HepG2 (cell line): ENCODE data around the gene SAMM50. TPM values are rescaled to one million over a fixed set of nuclear protein-coding genes. Genes with fewer than 3 reads are reported as not detected.

Source experiments
- ATAC-seq: fragments of 200-7000 bp; cut with Tn5 transposase; 3 replicates; pipeline ENCODE4 v1.9.1; 2020; ENCODE audit warnings: mild to moderate bottlenecking, moderate library complexity
- BruUV-seq: library from RNA; stranded (reverse); fragments of 400-500 nt; replicated peaks from 2 replicates; lab custom pipeline; 2021; lab: Mats Ljungman, UMichigan
- CTCF ChIA-PET: fragments of 300-600 bp; formaldehyde crosslinking; extraction: SDS; loops from one replicate; lab custom pipeline; 2021; ENCODE audit warnings: low total read pairs, inconsistent platforms, low intra/inter-chr PET ratio; lab: Yijun Ruan, JAX
- POLR2A ChIA-PET: fragments of 350-600 bp; sonication (Branson Sonifier 250); formaldehyde crosslinking; loops from one replicate; lab custom pipeline; 2020; ENCODE audit warnings: antibody characterized with exemption, inconsistent platforms; lab: Yijun Ruan, JAX
- DNase-seq: peaks from one replicate; pipeline ENCODE4 v3.0.0-alpha.2; 2015; ENCODE audit warnings: low spot score
- FAIRE-seq: peaks from 3 replicates; lab custom pipeline; 2011; peaks lifted over from hg19 to GRCh38; lab: Jason Lieb, UNC
- H2AFZ ChIP-seq: one replicate; pipeline ENCODE4 v1.6.1; 2011; ENCODE audit warnings: low read length, inconsistent platforms
- H3K27ac ChIP-seq: fragments of 300-600 bp; 3 replicates; pipeline ENCODE4 v1.8.0; 2011; ENCODE audit warnings: mixed run types, mild to moderate bottlenecking, mixed read lengths, low read length, inconsistent platforms; ENCODE audit not compliant: insufficient read depth; ENCODE audit errors: extremely low read length
- H3K27me3 ChIP-seq, 2 experiments: fragments of 200-600 bp in 1 of 2; 2 replicates in 1 of 2; 3 replicates in 1 of 2; pipeline versions ENCODE4 v1.6.0 to v1.8.0; 2011; ENCODE audit warnings: low read length in 2 of 2, mild to moderate bottlenecking in 2 of 2, moderate library complexity in 2 of 2, inconsistent platforms in 1 of 2; ENCODE audit not compliant: insufficient read depth in 2 of 2, control insufficient read depth in 1 of 2
- H3K36me3 ChIP-seq, 2 experiments: fragments of 200-600 bp in 1 of 2; replicated peaks in 1 of 2; 2 replicates in 1 of 2; 3 replicates in 1 of 2; pipeline versions ENCODE4 v1.5.1 to v1.8.0; 2011; ENCODE audit warnings: low read length in 2 of 2, inconsistent platforms in 1 of 2; ENCODE audit not compliant: insufficient read depth in 2 of 2, control insufficient read depth in 1 of 2
- H3K4me1 ChIP-seq: 2 replicates; pipeline ENCODE4 v1.5.1; 2012; ENCODE audit warnings: low read length, inconsistent platforms; ENCODE audit not compliant: insufficient read depth
- H3K4me2 ChIP-seq: 2 replicates; pipeline ENCODE4 v1.6.0; 2011; ENCODE audit warnings: low read depth, low read length, inconsistent platforms
- H3K4me3 ChIP-seq, 3 experiments: fragments of 200-600 bp in 1 of 3; sonication (generic), shearing (Covaris generic) in 1 of 3; replicated peaks in 1 of 3; 2 replicates each; pipeline ENCODE4 v1.5.1; 2011 to 2016; ENCODE audit warnings: low read length in 3 of 3, inconsistent platforms in 2 of 3, low read depth in 2 of 3, mild to moderate bottlenecking in 2 of 3, control low read depth in 1 of 3, mixed read lengths in 1 of 3; ENCODE audit not compliant: insufficient read depth in 1 of 3
- H3K79me2 ChIP-seq: one replicate; pipeline ENCODE4 v1.6.1; 2011; ENCODE audit warnings: low read length, inconsistent platforms; ENCODE audit not compliant: insufficient read depth
- H3K9ac ChIP-seq: 2 replicates; pipeline ENCODE4 v1.6.0; 2011; ENCODE audit warnings: mild to moderate bottlenecking, low read depth, low read length, inconsistent platforms; ENCODE audit not compliant: insufficient read depth
- H3K9me3 ChIP-seq: 2 replicates; pipeline ENCODE4 v1.5.1; 2012; ENCODE audit warnings: mild to moderate bottlenecking, low read length
- H4K20me1 ChIP-seq: 2 replicates; pipeline ENCODE4 v1.6.0; 2011; ENCODE audit warnings: inconsistent platforms, mild to moderate bottlenecking, low read length, moderate library complexity; ENCODE audit not compliant: insufficient read depth
- CAMTA2 ChIP-seq: sonication (generic); formaldehyde crosslinking; IDR thresholded peaks from 2 replicates; pipeline ENCODE4 v1.4.0; 2020; ENCODE audit warnings: mild to moderate bottlenecking, missing genetic modification reagents, borderline replicate concordance
- HOXA3 ChIP-seq: sonication (generic); formaldehyde crosslinking; IDR thresholded peaks from 2 replicates; pipeline ENCODE4 v1.5.0; 2020; ENCODE audit warnings: missing genetic modification reagents
- NFIC ChIP-seq: IDR thresholded peaks from 2 replicates; pipeline ENCODE4 v1.6.1; 2012; ENCODE audit warnings: mild to moderate bottlenecking, low read length, inconsistent platforms
- NKX3-1 ChIP-seq: sonication (generic); formaldehyde crosslinking; IDR thresholded peaks from 2 replicates; pipeline ENCODE4 v1.5.0; 2020; ENCODE audit warnings: missing genetic modification reagents
- POLR2A ChIP-seq, 2 experiments: IDR thresholded peaks; 2 replicates each; pipeline ENCODE4 v1.6.1; 2011; ENCODE audit warnings: low read depth in 2 of 2, low read length in 2 of 2, mild to moderate bottlenecking in 1 of 2, moderate library complexity in 1 of 2; ENCODE audit not compliant: insufficient read depth in 1 of 2
- ZNF20 ChIP-seq: sonication (generic); formaldehyde crosslinking; IDR thresholded peaks from 2 replicates; pipeline ENCODE4 v1.4.0; 2020; ENCODE audit warnings: mild to moderate bottlenecking, moderate library complexity, missing genetic modification reagents
- WGBS: methylation state at CpG from one replicate; pipeline ENCODE4 v1.1.6; 2017; ENCODE audit warnings: low lambda C conversion rate; 5-methylcytosine and 5-hydroxymethylcytosine counted together
- in situ Hi-C: cut with HindIII; loops from 2 replicates; pipeline ENCODE4 v1.10.0; 2017; ENCODE audit warnings: low pct_unique_long_range_greater_than_20kb; ENCODE audit not compliant: extremely low pct_ligation_motif_present
- intact Hi-C: fragments of 100-400 bp; cut with micrococcal nuclease; formaldehyde crosslinking; loops from one replicate; pipeline ENCODE4 v1.10.0; 2022; ENCODE audit not compliant: unreplicated experiment
- polyA plus RNA-seq, 8 experiments: library from polyadenylated mRNA; depleted of rRNA in 3 of 8; stranded (reverse) in 7 of 8; unstranded in 1 of 8; fragments of >200 nt; fragmentation: Illumina TruSeq in 4 of 8; extraction: Trizol in 4 of 8; gene quantifications; 2 replicates each; pipeline versions ENCODE4 v1.2.1 to v1.2.3, GENCODE V29; 2011 to 2016; ENCODE audit warnings: low read depth in 4 of 8, missing spikeins in 1 of 8, mixed read lengths in 1 of 8; ENCODE audit not compliant: insufficient read depth in 1 of 8
- total RNA-seq, 5 experiments: library from RNA; depleted of rRNA; stranded (reverse); fragments of >200 nt; fragmentation: Illumina TruSeq; extraction: Trizol; gene quantifications; 2 replicates each; pipeline ENCODE4 v1.2.3, GENCODE V29; 2016; ENCODE audit warnings: low read depth in 1 of 5

The SAMM50 gene
- total and polyA plus RNA-seq, 2 of the 13 experiments (the other 11 are each of a cell fraction or from before 2014, with no cell fraction given) = 34.7 to 63.4 TPM

GRCh38 chr22:44004104-44004460 lies 48.8 kb downstream of the SAMM50 start:
- in situ Hi-C loops (no loop called here), intact Hi-C loops (no loop called here)
- H2AFZ ChIP-seq = no peak overlapping the region
- H4K20me1 ChIP-seq = no peaks in the 10 kb centered on the region
- DNase-seq (no peak), ATAC-seq (no peak), FAIRE-seq (no peak)
- H3K9me3 ChIP-seq = no peaks in the 10 kb centered on the region
- no peaks in the 10 kb centered on the region for H3K79me2 ChIP-seq
- no peak overlapping the region for H3K27ac ChIP-seq
- TF ChIP-seq POLR2A (IDR thresholded peaks at IDR 0.05; ENCODE audit: insufficient read depth in 1 of 2, low read depth in 2 of 2, low read length in 2 of 2) (no peak), HOXA3 (CRISPR knock-in tag) (no peak), NFIC (no peak)
- H3K4me1 ChIP-seq = peaks cover 16% of the 10 kb centered on the region
- ChIA-PET CTCF (no interaction called here), POLR2A (no interaction called here)
- no peak overlapping the region for H3K4me3 ChIP-seq
- no TSS peak for BruUV-seq
- H3K36me3 ChIP-seq = peaks cover 0 to 7% of the 10 kb centered on the region in 2 experiments; a peak in 2 of 5 replicates
- no peak overlapping the region for H3K9ac ChIP-seq
- H3K27me3 ChIP-seq = no peaks in the 10 kb centered on the region
- WGBS = 100% methylated on average over 7 of the region's 7 CpGs
- H3K4me2 ChIP-seq = no peak overlapping the region

GRCh38 chr22:44005524-44005923 lies 50.3 kb downstream of the SAMM50 start:
- BruUV-seq = no TSS peak
- no peak overlapping the region for H3K4me3 ChIP-seq
- ChIA-PET POLR2A (no interaction called here), CTCF (no interaction called here)
- DNase-seq = no peak
- no peak for TF ChIP-seq NKX3-1 (CRISPR knock-in tag)
- no peak for TF ChIP-seq CAMTA2 (CRISPR knock-in tag)
- TF ChIP-seq ZNF20 = peak; percentile 87; the same call in 1 of the 2 replicates
- H3K27ac ChIP-seq = no peak overlapping the region
- H3K9ac ChIP-seq = no peak overlapping the region
- no peaks in the 10 kb centered on the region for H3K27me3 ChIP-seq
- no peak for ATAC-seq
- H3K36me3 ChIP-seq = peaks cover 0 to 3% of the 10 kb centered on the region in 2 experiments; a peak in 1 of 5 replicates
- WGBS = 98% methylated on average over 4 of the region's 4 CpGs
- intact Hi-C loops = no loop called here
- no peaks in the 10 kb centered on the region for H3K79me2 ChIP-seq
- no peak for FAIRE-seq
- peaks cover 2% of the 10 kb centered on the region for H3K4me1 ChIP-seq
- no peak overlapping the region for H2AFZ ChIP-seq
- H4K20me1 ChIP-seq = no peaks in the 10 kb centered on the region
- in situ Hi-C loops = no loop called here
- no peaks in the 10 kb centered on the region for H3K9me3 ChIP-seq
- no peak overlapping the region for H3K4me2 ChIP-seq
